Adipose tissue (tissue), 3 donors: ENCODE data around the gene MYO1D. TPM values are rescaled to one million over a fixed set of nuclear protein-coding genes. Genes with fewer than 3 reads are reported as not detected.
A peak's percentile ranks its signal among the peaks of the same experiment; 100 is the strongest.
"Not testable (repeated sequence)": the region's sequence is repeated elsewhere in the genome, so short reads cannot be mapped to it uniquely, and the experiment has no call there.

Experiments used
- H3K27ac ChIP-seq: one replicate; pipeline ENCODE4 v1.5.1; 2013; ENCODE audit warnings: low read depth, low read length
- WGBS, 3 donors: extraction: QIAGEN DNeasy Blood & Tissue Kit; methylation state at CpG; one replicate each; pipeline ENCODE4 v1.1.7; 2013; 5-methylcytosine and 5-hydroxymethylcytosine counted together
- polyA plus RNA-seq, 3 donors: library from polyadenylated mRNA; stranded (reverse); fragments of 200-250 nt; gene quantifications; one replicate each; pipeline ENCODE4 v1.2.3, GENCODE V29; 2013
- donor health status: healthy with polysubstance abuse.
- donor health status: Bipolar disorder and iron deficiency.
- donor health status: healthy.

The MYO1D gene
- 10 to 100 TPM in 2 of 3 donors, 1 to 10 TPM in 1; 8.5 to 11.6 (median 11.4) TPM for polyA plus RNA-seq

GRCh38 chr17:32876417-32877163, at the start of gene MYO1D:
TSS of gene MYO1D (minus strand) at chr17:32877124. CDS start at chr17:32876872, 252 bp downstream.
- peak within 1 kb of the TSS; percentile 29 for H3K27ac ChIP-seq
- 0% methylated on average over 82 to 101 of the region's 101 CpGs for WGBS, 3 donors

DNA sequence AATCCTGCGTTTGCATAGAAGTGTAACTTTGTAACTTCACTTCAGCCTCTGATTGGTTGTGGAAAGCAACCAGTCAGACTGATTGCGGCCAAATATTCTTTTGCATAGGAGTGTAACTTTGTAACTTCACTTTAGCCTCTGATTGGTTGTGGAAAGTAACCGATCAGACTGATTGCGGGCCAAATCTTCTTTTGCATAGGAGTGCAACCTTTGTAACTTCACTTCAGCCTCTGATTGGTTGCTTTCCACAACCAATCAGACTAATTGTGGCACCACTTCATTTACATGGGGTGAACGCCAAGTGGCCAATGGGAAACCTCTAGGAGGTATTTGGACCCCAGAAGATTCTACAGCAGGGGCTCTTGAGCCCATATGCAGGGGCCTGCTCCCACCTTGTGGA, 49.3 kb upstream of the MYO1D start:
- 89 to 95% (median 94%) methylated on average over 5 of the region's 5 CpGs for WGBS, 3 donors
- no peak overlapping the region for H3K27ac ChIP-seq

DNA sequence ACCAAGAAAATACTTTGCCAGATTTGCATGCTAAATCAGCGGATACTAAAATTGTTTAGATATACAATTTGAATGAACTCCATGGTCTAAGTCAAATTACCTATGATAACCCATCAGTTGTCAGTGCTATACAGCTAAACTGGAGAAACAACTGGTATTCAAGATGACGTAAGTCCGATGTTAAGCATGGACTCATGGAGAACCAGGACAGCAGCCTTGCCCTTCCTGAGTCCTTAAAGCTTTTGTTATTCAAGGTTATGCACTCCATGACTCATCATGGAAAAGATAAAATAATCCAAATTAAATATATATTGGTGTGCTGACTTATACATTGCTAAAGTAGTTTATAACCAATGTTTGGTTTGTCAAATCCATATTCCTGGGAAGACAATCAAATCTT, 47.0 kb upstream of the MYO1D start:
- 88 to 94% (median 89%) methylated on average over 3 of the region's 3 CpGs for WGBS, 3 donors
- H3K27ac ChIP-seq = not testable (repeated sequence)

DNA sequence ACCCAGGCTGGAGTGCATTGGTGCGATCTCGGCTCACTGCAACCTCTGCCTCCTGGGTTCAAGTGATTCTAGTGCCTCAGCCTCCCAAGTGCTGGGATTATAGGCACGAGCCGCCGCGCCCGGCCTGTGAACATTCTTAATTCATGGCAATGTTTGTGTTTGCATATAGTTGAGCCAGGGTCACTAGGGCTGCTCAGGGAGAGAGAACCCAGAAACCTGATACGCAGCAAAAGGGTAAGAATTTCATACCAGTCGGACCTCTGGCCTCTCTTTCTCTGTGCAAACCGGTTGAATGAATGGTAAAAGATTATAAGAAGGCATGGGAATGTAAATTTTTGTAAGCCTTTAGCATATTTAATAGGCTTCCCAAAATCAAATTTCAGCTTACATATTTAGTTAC, 44.1 kb upstream of the MYO1D start:
- H3K27ac ChIP-seq = no peak overlapping the region
- 69 to 91% (median 81%) methylated on average over 10 of the region's 10 CpGs for WGBS, 3 donors

- no peak overlapping the region for H3K27ac ChIP-seq
- WGBS, 3 donors = 76 to 88% (median 76%) methylated on average over 8 of the region's 8 CpGs
Measured at GRCh38 chr17:32920293-32920692, 43.4 kb upstream of the MYO1D start.

GRCh38 chr17:32919876-32920275, 43.0 kb upstream of the MYO1D start:
- WGBS, 3 donors = 85 to 89% (median 87%) methylated on average over 4 of the region's 4 CpGs
- H3K27ac ChIP-seq = not testable (repeated sequence)

DNA sequence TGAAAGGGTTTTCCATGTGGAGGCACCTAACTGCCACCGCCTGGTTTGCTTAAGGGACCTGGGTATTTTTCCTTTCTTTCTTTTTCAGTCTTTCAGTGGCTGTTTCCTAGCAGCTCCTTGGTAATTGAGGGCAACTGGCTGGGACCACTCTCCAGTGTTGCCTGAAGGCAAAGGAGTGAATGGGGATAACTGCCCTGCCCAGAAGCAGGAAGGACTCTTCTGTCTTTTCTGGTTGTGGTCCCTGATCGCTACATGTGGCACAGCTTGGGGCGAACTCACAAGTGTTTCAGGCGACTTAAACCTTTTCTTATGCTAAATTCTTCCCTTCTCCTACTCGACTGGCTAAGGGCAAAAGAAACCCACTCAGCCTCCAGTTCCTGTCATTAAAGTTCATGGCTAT, 40.9 kb upstream of the MYO1D start:
- 85 to 87% (median 86%) methylated on average over 5 of the region's 5 CpGs for WGBS, 3 donors
- no peak overlapping the region for H3K27ac ChIP-seq

- H3K27ac ChIP-seq = no peak overlapping the region
Measured at GRCh38 chr17:32917081-32917480, 40.2 kb upstream of the MYO1D start.

- H3K27ac ChIP-seq = no peak overlapping the region
- WGBS, 3 donors = 54 to 87% (median 56%) methylated on average over 3 of the region's 3 CpGs
Measured at GRCh38 chr17:32916134-32916533, 39.2 kb upstream of the MYO1D start.

GRCh38 chr17:32915245-32915644, 38.3 kb upstream of the MYO1D start:
- WGBS, 3 donors = 37 to 66% (median 50%) methylated on average over 2 of the region's 2 CpGs
- H3K27ac ChIP-seq = no peak overlapping the region

DNA sequence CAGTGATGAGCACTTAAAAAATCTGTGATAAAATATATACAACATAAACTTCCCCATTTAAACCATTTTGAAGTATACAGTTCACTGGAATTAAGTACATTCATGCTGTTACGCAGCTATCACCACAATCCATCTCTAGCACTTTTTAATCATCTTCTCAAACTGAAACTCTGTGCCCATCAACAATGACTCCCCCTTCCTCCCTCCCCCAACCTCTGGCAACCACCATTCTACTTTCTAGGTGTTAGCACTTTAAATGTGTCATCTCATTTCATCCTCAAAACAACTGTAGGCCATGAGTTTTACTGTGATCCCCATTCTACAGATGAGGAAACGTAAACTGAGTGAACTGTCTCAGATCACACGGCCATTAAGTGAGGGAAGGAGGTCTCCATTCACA, 37.3 kb upstream of the MYO1D start:
- H3K27ac ChIP-seq = no peak overlapping the region
- 87 to 92% (median 88%) methylated on average over 3 of the region's 3 CpGs for WGBS, 3 donors

DNA sequence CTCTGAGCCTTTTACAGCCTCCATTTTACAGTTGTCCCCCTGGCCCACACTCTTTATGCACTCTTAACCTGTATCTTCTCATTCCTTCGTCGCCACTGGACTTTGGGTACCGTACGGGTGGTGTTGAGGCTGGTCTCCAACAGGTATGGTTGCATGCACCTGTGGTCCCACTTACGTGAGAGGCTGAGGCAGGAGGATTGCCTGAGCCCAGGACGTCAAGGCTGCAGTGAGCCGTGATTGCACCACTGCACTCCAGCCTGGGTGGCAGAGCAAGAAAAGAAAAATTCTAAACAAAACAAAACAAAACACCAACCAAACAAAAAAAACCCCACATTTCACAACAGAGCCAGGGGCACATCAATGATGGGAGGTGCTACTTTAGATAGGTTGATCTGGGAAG, 36.7 kb upstream of the MYO1D start:
- 80 to 97% (median 95%) methylated on average over 7 of the region's 7 CpGs for WGBS, 3 donors
- H3K27ac ChIP-seq = no peak overlapping the region

DNA sequence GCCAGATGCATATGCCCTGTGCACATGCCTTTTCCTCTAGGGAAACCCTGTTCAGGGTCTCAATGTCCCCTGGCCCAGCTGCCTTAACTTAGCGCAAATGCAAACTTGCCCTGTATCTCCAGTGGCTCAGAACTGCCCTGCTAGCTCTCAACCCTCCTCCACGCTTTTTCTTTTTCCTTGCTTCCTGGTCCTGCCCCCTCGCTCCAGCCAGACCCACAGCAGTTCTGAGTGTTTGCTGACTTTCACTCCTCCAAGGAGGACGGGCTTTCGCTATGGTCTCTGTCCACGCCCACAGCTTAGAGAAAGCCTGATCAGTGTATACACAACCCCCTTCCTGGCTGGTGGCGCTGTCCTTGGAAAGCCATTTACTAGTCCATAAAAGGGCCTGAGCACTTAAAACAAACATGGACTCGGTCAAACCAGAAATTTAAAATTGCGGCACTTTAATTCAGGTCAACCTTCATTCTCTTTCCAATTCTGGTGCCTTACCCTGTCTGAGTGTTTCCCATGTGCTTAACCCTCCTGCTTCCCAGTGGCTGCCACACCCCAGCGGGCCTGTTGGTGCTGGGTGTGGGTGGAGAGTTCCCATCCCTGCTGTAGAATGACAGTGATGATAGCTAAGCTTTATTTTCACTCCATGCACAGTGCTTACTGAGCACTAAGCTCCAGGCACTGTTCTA, 35.4 kb upstream of the MYO1D start:
- no peak overlapping the region for H3K27ac ChIP-seq
- 16 to 46% (median 42%) methylated on average over 10 of the region's 10 CpGs for WGBS, 3 donors

- H3K27ac ChIP-seq = no peak overlapping the region
- 41 to 95% (median 80%) methylated on average over 3 of the region's 3 CpGs for WGBS, 3 donors
Measured at GRCh38 chr17:32910769-32911168, 33.8 kb upstream of the MYO1D start.

DNA sequence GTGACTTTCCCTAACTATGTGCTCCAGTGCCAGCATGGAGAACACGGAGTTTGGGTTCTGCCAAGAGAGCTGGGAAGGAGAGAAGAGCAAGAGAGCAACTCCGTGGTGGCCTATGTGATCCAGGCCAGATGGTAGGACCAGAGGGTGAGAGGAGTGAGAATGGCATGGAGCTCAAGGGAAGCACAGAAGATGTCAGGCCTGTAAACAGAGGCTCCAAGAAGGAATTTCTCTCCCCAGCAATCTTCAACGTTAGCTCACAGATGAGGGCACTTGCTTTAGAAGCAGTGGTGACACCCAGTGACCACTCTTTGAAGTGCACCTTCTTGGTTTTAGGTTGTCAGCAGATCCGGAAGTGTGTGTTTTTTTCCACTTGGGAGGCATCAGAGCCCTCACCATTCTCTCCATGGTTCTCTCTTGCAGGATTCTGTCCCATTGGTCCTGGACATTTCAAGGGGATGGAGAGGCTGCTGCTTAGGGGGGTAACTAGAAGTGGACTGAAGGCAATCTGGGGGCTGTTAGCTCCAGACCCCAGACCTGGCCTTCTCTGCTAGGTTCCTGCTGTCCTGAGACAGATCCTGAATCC, 33.0 kb upstream of the MYO1D start:
- WGBS, 3 donors = 24 to 31% (median 30%) methylated on average over 4 of the region's 4 CpGs
- no peak overlapping the region for H3K27ac ChIP-seq

DNA sequence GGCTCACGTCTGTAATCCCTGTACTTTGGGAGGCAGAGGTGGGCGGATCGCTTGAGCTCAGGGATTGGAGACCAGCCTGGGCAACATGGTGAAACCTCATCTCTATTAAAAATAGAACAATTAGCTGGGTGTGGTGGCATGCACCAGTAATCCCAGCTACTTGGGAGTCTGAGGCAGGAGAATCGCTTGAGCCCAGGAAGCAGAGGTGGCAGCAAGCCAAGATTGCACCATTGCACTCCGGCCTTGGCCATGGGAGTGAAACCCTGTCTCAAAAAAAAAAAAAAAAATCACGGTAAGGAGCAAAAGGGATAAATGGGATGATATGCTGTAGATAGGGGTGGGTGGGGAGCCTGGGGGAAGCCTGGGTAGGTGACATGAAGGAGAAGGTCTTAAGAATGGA, 30.7 kb upstream of the MYO1D start:
- no peak overlapping the region for H3K27ac ChIP-seq
- 69 to 86% (median 72%) methylated on average over 6 of the region's 6 CpGs for WGBS, 3 donors

GRCh38 chr17:32904891-32905290, 28.0 kb upstream of the MYO1D start:
- WGBS, 3 donors = 71 to 77% (median 76%) methylated on average over 3 of the region's 3 CpGs
- H3K27ac ChIP-seq = no peak overlapping the region

GRCh38 chr17:32903774-32904673, 27.1 kb upstream of the MYO1D start:
- 67 to 77% (median 73%) methylated on average over 5 of the region's 5 CpGs for WGBS, 3 donors
- no peak overlapping the region for H3K27ac ChIP-seq

GRCh38 chr17:32901743-32902142, 24.8 kb upstream of the MYO1D start:
- WGBS, 3 donors = 94 to 97% (median 96%) methylated on average over 4 of the region's 4 CpGs
- H3K27ac ChIP-seq = no peak overlapping the region
